Cardiac atrium fibroblast (primary cell): ENCODE measurements around the gene TJAP1. TPM values are rescaled to one million over a fixed set of nuclear protein-coding genes. Genes with fewer than 3 reads are reported as not detected.

Experiments
- total RNA-seq: library from RNA; depleted of rRNA; stranded (reverse); fragments of >200 nt; gene quantifications from 2 replicates; pipeline ENCODE4 v1.2.3, GENCODE V29; 2015

The TJAP1 gene
- total RNA-seq = 13.0 and 17.3 TPM in 2 replicates

GRCh38 chr6:43477235-43478007 is at the start of gene TJAP1:
Gene TJAP1, plus strand, starts transcription at chr6:43477570. Its CDS starts 21,432 bp downstream, at chr6:43499002.

GRCh38 chr6:43455531-43456428 is 21.6 kb upstream of the TJAP1 start, which contains the start of gene DLK2:
Gene DLK2, minus strand, starts transcription at chr6:43455548. Its CDS starts 723 bp downstream, at chr6:43454825.

GRCh38 chr6:43509984-43510826 is 32.8 kb downstream of the TJAP1 start, which contains the start of gene LRRC73:
Gene LRRC73, minus strand, starts transcription at chr6:43510346. Its CDS starts 561 bp downstream, at chr6:43509785.

GRCh38 chr6:43516697-43517504 is 39.5 kb downstream of the TJAP1 start, which contains the start of the genes POLR1C and YIPF3:
Gene POLR1C, plus strand, starts transcription at chr6:43517089. Its CDS starts 21 bp downstream, at chr6:43517110.
Gene YIPF3, minus strand, starts transcription at chr6:43516926. Its CDS starts 119 bp downstream, at chr6:43516807.

Other genes starting within 250 kb of the TJAP1 start
- gene DNPH1, start 248.1 kb upstream of the TJAP1 start, total RNA-seq = 60.7 and 96.4 TPM in 2 replicates
- not detected in 2 replicates for gene TTBK1, start 234.1 kb upstream of the TJAP1 start, total RNA-seq
- not detected in 2 replicates for gene SLC22A7, start 179.3 kb upstream of the TJAP1 start, total RNA-seq
- not detected in 2 replicates for gene CRIP3, start 168.7 kb upstream of the TJAP1 start, total RNA-seq
- 6.7 and 7.1 TPM in 2 replicates for gene ZNF318, start 107.9 kb upstream of the TJAP1 start, total RNA-seq
- gene ABCC10, start 50.0 kb upstream of the TJAP1 start, total RNA-seq = 9.9 and 18.0 TPM in 2 replicates
- 1.3 and 1.8 TPM in 2 replicates for gene DLK2, start 22.0 kb upstream of the TJAP1 start, total RNA-seq
- gene LRRC73, start 32.8 kb downstream of the TJAP1 start, total RNA-seq = 0.18 and 1.5 TPM in 2 replicates
- 166 TPM in 2 replicates for gene YIPF3, start 39.4 kb downstream of the TJAP1 start, total RNA-seq
- gene POLR1C, start 39.5 kb downstream of the TJAP1 start, total RNA-seq = 10.7 and 25.4 TPM in 2 replicates
- gene XPO5, start 98.5 kb downstream of the TJAP1 start, total RNA-seq = 15.2 and 16.7 TPM in 2 replicates
- 10.5 and 25.9 TPM in 2 replicates for gene POLH, start 98.6 kb downstream of the TJAP1 start, total RNA-seq
- gene GTPBP2, start 151.7 kb downstream of the TJAP1 start, total RNA-seq = 32.7 and 36.5 TPM in 2 replicates
- gene MAD2L1BP, start 158.3 kb downstream of the TJAP1 start, total RNA-seq = 24.2 and 37.6 TPM in 2 replicates
- 0.97 and 1.1 TPM in 2 replicates for gene RSPH9, start 167.5 kb downstream of the TJAP1 start, total RNA-seq
- 30.5 and 33.0 TPM in 2 replicates for gene MRPS18A, start 210.2 kb downstream of the TJAP1 start, total RNA-seq